Sigmoid colon (tissue), 7 donors: ENCODE results near the gene BLCAP. TPM values are rescaled to one million over a fixed set of nuclear protein-coding genes. Genes with fewer than 3 reads are reported as not detected.
"Not testable (repeated sequence)": the region's sequence is repeated elsewhere in the genome, so short reads cannot be mapped to it uniquely, and the experiment has no call there.

Source experiments
- DNase-seq: peaks from one replicate; pipeline ENCODE4 v3.0.0-alpha.2; 2019
- H3K27ac ChIP-seq, 4 donors: fragments of 200-600 bp; sonication (generic); one replicate each; pipeline ENCODE4 v1.5.1; 2016 to 2019; ENCODE audit warnings: mild to moderate bottlenecking in 1 of 4
- H3K27me3 ChIP-seq, 3 donors: fragments of 200-600 bp; sonication (generic); one replicate each; pipeline ENCODE4 v1.5.1; 2019; ENCODE audit warnings: mild to moderate bottlenecking in 1 of 3
- H3K36me3 ChIP-seq, 4 donors: fragments of 200-600 bp; sonication (generic); one replicate each; pipeline ENCODE4 v1.5.1; 2016 to 2019
- H3K4me1 ChIP-seq, 4 donors: fragments of 200-600 bp; sonication (generic); one replicate each; pipeline ENCODE4 v1.5.1; 2017 to 2019
- H3K4me3 ChIP-seq, 4 donors: fragments of 200-600 bp; sonication (generic); one replicate each; pipeline ENCODE4 v1.5.1; 2017 to 2019; ENCODE audit warnings: mild to moderate bottlenecking in 2 of 4, moderate library complexity in 1 of 4
- H3K9me3 ChIP-seq, 4 donors: fragments of 200-600 bp in 3 of 4; sonication (generic) in 3 of 4; one replicate each; pipeline versions ENCODE4 v1.5.1 to v1.6.1; 2013 to 2019
- EP300 ChIP-seq, 4 donors: sonication (generic); formaldehyde crosslinking; IDR thresholded peaks; one replicate each; pipeline ENCODE4 v1.6.1; 2017; ENCODE audit warnings: antibody characterized with exemption in 4 of 4
- POLR2A ChIP-seq, 2 donors: fragments of 450-650 bp; IDR thresholded peaks; one replicate each; pipeline ENCODE4 v1.6.1; 2016; ENCODE audit warnings: antibody characterized with exemption in 2 of 2, mild to moderate bottlenecking in 2 of 2, moderate library complexity in 2 of 2
- POLR2AphosphoS5 ChIP-seq, 4 donors: sonication (generic); formaldehyde crosslinking; IDR thresholded peaks; one replicate each; pipeline ENCODE4 v1.6.1; 2017; ENCODE audit warnings: antibody characterized with exemption in 4 of 4
- WGBS, 2 donors: extraction: QIAGEN DNeasy Blood & Tissue Kit; methylation state at CpG; one replicate each; pipeline ENCODE4 v1.1.7; 2013; 5-methylcytosine and 5-hydroxymethylcytosine counted together
- intact Hi-C: fragments of 100-400 bp; cut with DNase I; formaldehyde crosslinking; loops from one replicate; pipeline ENCODE4 v1.15.1; 2023
- polyA plus RNA-seq, 3 donors: library from polyadenylated mRNA; stranded (reverse); fragments of 200-250 nt; gene quantifications; one replicate each; pipeline ENCODE4 v1.2.3, GENCODE V29; 2013
- total RNA-seq, 4 donors: library from RNA; depleted of rRNA; stranded (reverse); fragments of >200 nt; gene quantifications; one replicate each; pipeline ENCODE4 v1.1.0, GENCODE V29; 2016
- TF ChIP-seq, protein P1 (sequence below), 4 experiments: fragments of 450-650 bp in 3 of 4; fragments of 200-600 bp in 1 of 4; IDR thresholded peaks; one replicate each; pipeline ENCODE4 v1.5.1; 2016 to 2019; ENCODE audit warnings: antibody characterized with exemption in 4 of 4, mild to moderate bottlenecking in 3 of 4, moderate library complexity in 2 of 4
- donor health status: healthy with polysubstance abuse.
- donor health status: Bipolar disorder and iron deficiency.
- donor health status: healthy.

BLCAP gene
- total and polyA plus RNA-seq, 7 donors = 40.2 to 68.7 (median 56.5) TPM

GRCh38 chr20:37541326-37541725 is 13.7 kb upstream of the BLCAP start:
- 65 to 89% methylated on average over 5 of the region's 5 CpGs for WGBS, 2 donors
- DNase-seq = no peak
- intact Hi-C loops = no loop called here

GRCh38 chr20:37540838-37541237 is 13.2 kb upstream of the BLCAP start:
- WGBS, 2 donors = 92 to 95% methylated on average over 1 of the region's 1 CpG
- intact Hi-C loops, H3K4me3 ChIP-seq, H3K27me3 ChIP-seq, DNase-seq, H3K36me3 ChIP-seq, H3K4me1 ChIP-seq, H3K27ac ChIP-seq, H3K9me3 ChIP-seq: not testable (repeated sequence)

More at GRCh38 chr20:37541326-37541725, 13.7 kb upstream of the BLCAP start:
- H3K27me3 ChIP-seq = no peaks in the 10 kb centered on the region
- H3K36me3 ChIP-seq = no peaks in the 10 kb centered on the region
- TF ChIP-seq, protein P1, sequence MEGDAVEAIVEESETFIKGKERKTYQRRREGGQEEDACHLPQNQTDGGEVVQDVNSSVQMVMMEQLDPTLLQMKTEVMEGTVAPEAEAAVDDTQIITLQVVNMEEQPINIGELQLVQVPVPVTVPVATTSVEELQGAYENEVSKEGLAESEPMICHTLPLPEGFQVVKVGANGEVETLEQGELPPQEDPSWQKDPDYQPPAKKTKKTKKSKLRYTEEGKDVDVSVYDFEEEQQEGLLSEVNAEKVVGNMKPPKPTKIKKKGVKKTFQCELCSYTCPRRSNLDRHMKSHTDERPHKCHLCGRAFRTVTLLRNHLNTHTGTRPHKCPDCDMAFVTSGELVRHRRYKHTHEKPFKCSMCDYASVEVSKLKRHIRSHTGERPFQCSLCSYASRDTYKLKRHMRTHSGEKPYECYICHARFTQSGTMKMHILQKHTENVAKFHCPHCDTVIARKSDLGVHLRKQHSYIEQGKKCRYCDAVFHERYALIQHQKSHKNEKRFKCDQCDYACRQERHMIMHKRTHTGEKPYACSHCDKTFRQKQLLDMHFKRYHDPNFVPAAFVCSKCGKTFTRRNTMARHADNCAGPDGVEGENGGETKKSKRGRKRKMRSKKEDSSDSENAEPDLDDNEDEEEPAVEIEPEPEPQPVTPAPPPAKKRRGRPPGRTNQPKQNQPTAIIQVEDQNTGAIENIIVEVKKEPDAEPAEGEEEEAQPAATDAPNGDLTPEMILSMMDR (IDR thresholded peaks at IDR 0.05) = no peak
- TF ChIP-seq POLR2AphosphoS5 (IDR thresholded peaks at IDR 0.05) (no peak), POLR2A (IDR thresholded peaks at IDR 0.05) (no peak), EP300 (IDR thresholded peaks at IDR 0.05) (no peak)
- H3K4me1 ChIP-seq = no peaks in the 10 kb centered on the region
- H3K4me3 ChIP-seq = no peak overlapping the region
- H3K27ac ChIP-seq = no peak overlapping the region
- no peaks in the 10 kb centered on the region for H3K9me3 ChIP-seq

DNA sequence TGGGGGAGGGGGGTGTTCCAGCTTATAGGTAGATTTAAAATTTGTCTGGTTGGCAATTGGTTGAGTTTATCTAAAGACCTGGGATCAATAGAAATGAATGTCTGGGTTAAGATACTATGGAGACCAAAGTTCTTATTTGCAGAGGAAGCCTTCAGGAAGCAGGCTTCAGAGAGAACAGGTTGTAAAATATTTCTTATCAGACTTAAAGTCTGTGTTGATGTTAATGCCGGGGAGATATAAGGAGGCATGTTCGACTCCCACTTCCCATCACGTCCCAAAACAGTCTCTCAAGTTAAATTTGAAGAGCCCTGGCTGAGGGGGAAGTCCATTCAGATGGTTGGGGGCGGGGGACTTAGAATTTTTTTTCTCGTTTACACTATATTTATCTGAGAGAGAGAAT is 12.3 kb upstream of the BLCAP start:
- WGBS, 2 donors = 7 to 16% methylated on average over 5 of the region's 5 CpGs
- intact Hi-C loops = no loop called here

DNA sequence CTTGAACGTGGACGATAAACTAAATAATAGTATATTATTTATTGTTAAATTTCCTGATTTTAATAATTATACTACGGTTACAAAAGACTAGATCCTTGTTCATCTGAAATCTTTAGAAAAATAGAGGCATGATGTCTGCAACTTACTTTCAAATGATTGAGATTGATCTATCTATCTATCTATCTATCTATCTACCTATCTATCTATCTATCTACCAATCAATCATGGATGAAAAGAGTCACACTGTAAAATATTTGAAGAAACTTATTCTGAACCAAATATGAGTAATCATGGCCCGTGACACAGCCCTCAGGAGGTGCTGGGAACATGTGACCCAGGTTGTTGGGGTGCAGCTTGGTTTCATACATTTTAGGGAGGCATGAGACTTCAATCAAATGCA is 11.7 kb upstream of the BLCAP start:
- TF ChIP-seq POLR2AphosphoS5 (IDR thresholded peaks at IDR 0.05) = no peak
- TF ChIP-seq, protein P1 (IDR thresholded peaks at IDR 0.05) = no peak
- TF ChIP-seq EP300 (IDR thresholded peaks at IDR 0.05) = no peak
- no peak for TF ChIP-seq POLR2A (IDR thresholded peaks at IDR 0.05)
- H3K4me1 ChIP-seq = peaks cover 0 to 4% (median 3%) of the 10 kb centered on the region in 4 donors
- no peaks in the 10 kb centered on the region for H3K9me3 ChIP-seq
- no peak overlapping the region for H3K27ac ChIP-seq
- intact Hi-C loops = no loop called here
- no peaks in the 10 kb centered on the region for H3K27me3 ChIP-seq
- H3K36me3 ChIP-seq = no peaks in the 10 kb centered on the region
- 84 to 89% methylated on average over 4 of the region's 4 CpGs for WGBS, 2 donors
- H3K4me3 ChIP-seq = no peak overlapping the region
- DNase-seq = no peak

More for the DNA sequence above, 12.3 kb upstream of the BLCAP start:
- TF ChIP-seq, protein P1 (IDR thresholded peaks at IDR 0.05) = no peak
- TF ChIP-seq EP300 (IDR thresholded peaks at IDR 0.05) (no peak), POLR2AphosphoS5 (IDR thresholded peaks at IDR 0.05) (no peak), POLR2A (IDR thresholded peaks at IDR 0.05) (no peak)
- DNase-seq = no peak
- no peak overlapping the region for H3K27ac ChIP-seq
- H3K9me3 ChIP-seq = no peaks in the 10 kb centered on the region
- no peaks in the 10 kb centered on the region for H3K27me3 ChIP-seq
- no peak overlapping the region for H3K4me3 ChIP-seq
- H3K4me1 ChIP-seq = no peaks in the 10 kb centered on the region
- no peaks in the 10 kb centered on the region for H3K36me3 ChIP-seq

DNA sequence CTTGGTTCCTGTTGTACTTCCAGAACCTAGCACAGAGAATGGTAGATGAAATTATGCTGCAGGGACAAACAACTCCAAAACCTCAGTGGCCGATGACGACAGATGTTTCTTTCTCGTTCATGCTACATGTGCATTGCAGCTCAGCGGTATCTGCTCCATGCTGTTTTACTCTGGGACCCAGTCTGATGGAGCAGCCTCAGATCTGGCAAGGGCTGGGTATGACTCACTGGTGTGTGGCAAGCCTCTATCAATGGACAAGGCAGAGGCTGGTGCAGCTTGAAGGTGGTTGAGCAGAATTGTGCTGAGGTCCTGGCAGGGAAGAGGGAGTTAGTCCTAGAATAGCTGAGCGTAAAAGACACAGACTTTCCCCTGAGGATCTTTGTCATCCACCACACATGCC is 10.3 kb upstream of the BLCAP start:
- H3K36me3 ChIP-seq = no peaks in the 10 kb centered on the region
- no peaks in the 10 kb centered on the region for H3K9me3 ChIP-seq
- intact Hi-C loops = no loop called here
- no peak for DNase-seq
- H3K4me1 ChIP-seq = peaks cover 0 to 9% (median 7%) of the 10 kb centered on the region in 4 donors
- no peak for TF ChIP-seq EP300 (IDR thresholded peaks at IDR 0.05)
- no peak for TF ChIP-seq POLR2A (IDR thresholded peaks at IDR 0.05)
- 95 to 96% methylated on average over 5 of the region's 5 CpGs for WGBS, 2 donors
- no peak overlapping the region for H3K4me3 ChIP-seq
- no peak overlapping the region for H3K27ac ChIP-seq
- H3K27me3 ChIP-seq = no peaks in the 10 kb centered on the region

GRCh38 chr20:37537505-37537904 is 9.8 kb upstream of the BLCAP start:
- TF ChIP-seq POLR2AphosphoS5 (IDR thresholded peaks at IDR 0.05) (no peak), EP300 (IDR thresholded peaks at IDR 0.05) (no peak), POLR2A (IDR thresholded peaks at IDR 0.05) (no peak)
- TF ChIP-seq, protein P1 (IDR thresholded peaks at IDR 0.05) = no peak

More at GRCh38 chr20:37537505-37537904, 9.8 kb upstream of the BLCAP start:
- intact Hi-C loops = no loop called here
- Histone ChIP-seq H3K4me3 (no peak overlapping the region), H3K9me3 (no peaks in the 10 kb centered on the region), H3K4me1 (peaks cover 0 to 9% (median 7%) of the 10 kb centered on the region in 4 donors), H3K27ac (no peak overlapping the region), H3K36me3 (no peaks in the 10 kb centered on the region), H3K27me3 (no peaks in the 10 kb centered on the region)
- WGBS, 2 donors = 95 to 100% methylated on average over 1 of the region's 1 CpG
- DNase-seq = no peak
